ENCODE data around the gene C10orf71.

C10orf71 gene

GRCh38 chr10:49330127-49330665 is 31.2 kb downstream of the C10orf71 start:
- no peak for DNase-seq (ENCODE audit: low read depth in 3 of 3, low spot score in 1 of 3)

DNA sequence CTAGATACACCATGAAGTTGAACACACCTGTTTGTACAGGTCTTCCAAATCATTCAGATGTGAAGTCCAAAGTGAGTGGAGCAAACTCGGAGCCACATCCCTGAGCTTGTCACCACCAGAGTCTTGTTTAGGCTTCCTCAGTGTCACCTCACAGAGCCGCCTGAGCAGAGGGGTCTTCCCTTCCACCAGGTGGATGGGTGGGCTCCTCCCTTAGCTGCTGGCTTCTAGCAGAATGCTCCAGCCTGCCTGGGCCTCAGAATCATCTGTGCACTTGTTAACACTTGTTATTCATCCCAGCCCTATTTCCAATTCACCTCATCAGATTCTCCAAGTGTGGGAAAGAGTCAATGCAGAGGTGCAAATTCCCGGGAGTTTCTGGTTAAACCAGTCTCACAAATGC is 32.5 kb downstream of the C10orf71 start:
- no peak for DNase-seq (ENCODE audit: low read depth in 3 of 3, low spot score in 1 of 3)

DNA sequence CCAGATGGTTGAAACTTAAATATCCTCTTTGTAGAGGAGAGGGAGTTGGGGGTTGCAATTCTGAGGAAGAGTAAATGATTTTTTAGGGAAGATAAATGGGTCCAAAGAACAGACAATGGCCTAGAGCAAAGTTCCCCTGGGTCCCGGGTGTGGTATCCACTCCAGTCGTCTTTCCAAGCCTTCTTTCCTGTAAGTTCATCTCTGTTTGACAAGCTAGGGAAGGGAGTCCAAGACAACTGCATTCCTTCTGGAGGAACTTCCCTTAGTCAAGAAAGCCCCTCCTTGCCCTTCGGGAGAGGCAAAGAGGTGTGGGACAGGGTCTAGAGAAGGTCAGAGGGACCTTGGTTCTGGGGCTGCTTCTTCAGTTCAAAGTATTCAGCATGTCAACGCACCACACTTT is 33.4 kb downstream of the C10orf71 start:
- DNase-seq (ENCODE audit: low read depth in 3 of 3, low spot score in 1 of 3) = no peak

DNA sequence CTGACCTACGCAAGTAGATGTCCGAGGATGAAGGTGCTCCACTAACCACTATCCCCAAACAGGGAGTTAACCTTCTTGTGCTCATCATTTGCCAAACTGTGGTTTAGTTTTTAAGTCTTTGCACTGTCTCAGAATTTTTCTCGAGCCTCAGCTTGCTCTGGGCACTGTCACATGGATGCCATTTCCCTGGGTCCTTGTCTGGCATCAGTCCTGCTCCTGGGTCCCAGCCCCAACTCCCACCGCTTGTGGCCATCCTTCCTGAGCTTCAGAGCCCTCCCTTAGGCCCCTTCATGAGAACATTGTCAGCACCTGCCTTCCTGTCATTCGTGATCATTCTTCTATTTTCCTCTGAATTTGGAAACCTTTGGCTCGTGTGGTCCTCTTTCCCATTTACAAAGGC is 33.8 kb downstream of the C10orf71 start:
- no peak for DNase-seq (ENCODE audit: low read depth in 3 of 3, low spot score in 1 of 3)

DNA sequence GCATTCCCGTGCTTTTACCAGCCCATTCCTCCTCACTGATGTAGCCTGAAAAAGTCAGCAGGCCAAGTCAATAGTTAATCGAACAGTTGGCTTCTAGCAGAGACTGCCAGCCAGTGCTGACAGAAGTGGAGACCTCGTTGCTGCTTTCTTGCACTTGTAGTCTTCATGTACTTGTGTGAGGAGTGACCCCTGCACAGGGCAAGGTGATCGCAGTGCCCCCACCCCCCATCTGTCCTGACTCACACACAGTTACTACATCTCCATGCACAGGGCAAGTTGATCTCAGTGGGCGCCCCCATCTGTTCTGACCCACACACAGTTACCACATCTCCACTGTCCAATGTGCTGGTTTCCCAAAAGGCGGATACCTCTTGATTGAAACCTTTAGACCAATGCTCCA is 34.2 kb downstream of the C10orf71 start:
- DNase-seq (ENCODE audit: low read depth in 3 of 3, low spot score in 1 of 3) = no peak

DNA sequence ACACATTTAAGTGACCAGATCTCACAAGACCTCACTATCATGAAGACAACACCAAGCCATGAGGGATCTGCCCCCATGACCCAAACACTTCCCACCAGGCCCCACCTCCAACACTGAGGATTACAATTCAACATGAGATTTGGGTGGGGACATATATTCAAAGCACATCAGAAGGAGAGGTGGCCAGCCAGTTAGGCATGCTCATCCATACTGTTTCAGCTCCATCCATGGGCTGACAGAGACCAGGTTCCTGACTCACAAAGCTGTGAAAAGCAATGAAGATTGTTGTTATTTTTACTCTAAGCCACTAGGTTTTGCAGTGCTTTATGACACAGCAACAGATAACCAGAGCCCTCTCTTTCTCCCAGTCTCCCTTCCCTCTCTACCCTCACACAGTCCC is 36.0 kb downstream of the C10orf71 start:
- no peak for DNase-seq (ENCODE audit: low read depth in 3 of 3, low spot score in 1 of 3)

DNA sequence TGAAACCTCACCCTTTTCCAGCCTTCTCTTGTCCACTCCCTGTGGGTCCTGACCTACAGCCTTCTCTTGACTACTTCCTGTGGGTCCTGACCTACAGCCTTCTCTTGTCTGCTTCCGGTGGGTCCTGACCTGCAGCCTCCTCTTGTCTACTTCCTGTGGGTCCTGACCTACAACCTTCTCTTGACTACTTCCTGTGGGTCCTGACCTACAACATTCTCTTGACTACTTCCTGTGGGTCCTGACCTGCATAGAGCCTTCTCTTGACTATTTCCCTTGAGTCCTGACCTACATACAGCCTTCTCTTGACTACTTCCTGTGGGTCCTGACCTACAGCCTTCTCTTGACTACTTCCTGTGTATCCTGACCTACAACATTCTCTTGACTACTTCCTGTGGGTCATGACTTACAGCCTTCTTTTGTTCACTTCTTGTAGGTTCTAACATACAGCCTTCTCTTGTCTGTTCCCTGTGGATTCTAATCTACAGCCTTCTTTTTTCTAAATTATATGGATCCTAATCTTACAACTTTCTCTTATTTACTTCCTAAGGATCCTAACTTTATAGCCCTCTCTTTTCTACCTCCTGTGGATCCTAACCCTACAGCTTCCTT is 36.5 kb downstream of the C10orf71 start:
- no peak for DNase-seq (ENCODE audit: low read depth in 3 of 3, low spot score in 1 of 3)

DNA sequence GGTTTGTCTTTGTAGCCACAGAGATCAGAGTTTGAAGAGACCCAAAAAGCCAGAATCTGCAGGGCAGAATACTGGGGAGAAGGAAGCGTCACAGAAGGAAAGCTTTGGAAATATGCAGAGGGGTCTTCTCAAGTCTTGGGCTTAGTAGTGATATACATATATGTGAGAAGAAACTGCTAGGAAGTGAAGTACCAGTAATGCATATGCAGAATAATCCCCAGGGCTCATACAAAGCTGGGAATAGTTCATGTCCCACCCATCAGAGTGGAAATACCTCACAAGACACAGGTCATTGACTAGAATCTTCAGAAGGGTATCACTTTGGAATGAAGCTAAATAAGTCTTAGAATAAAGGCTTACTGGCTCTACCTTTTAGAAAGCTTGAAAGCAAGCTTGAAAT is 39.6 kb downstream of the C10orf71 start:
- DNase-seq (ENCODE audit: low read depth in 3 of 3, low spot score in 1 of 3) = no peak

DNA sequence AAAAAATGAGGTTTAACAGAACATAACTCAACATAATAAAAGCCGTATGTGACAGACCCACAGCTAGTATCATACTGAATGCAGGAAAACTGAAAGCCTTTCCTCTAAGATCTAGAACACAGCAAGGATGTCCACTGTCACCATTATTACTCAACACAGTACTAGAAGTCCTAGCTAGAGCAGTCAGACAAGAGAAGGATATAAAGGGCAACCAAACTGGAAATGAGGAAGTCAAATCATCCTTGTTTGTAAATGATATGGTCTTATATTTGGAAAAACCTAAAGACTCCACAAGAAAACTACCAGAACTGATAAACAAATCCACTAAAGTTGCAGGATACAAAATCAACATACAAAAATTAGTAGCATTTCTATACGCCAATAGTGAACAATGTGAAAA is 45.9 kb downstream of the C10orf71 start:
- DNase-seq (ENCODE audit: low read depth in 3 of 3, low spot score in 1 of 3) = no peak

DNA sequence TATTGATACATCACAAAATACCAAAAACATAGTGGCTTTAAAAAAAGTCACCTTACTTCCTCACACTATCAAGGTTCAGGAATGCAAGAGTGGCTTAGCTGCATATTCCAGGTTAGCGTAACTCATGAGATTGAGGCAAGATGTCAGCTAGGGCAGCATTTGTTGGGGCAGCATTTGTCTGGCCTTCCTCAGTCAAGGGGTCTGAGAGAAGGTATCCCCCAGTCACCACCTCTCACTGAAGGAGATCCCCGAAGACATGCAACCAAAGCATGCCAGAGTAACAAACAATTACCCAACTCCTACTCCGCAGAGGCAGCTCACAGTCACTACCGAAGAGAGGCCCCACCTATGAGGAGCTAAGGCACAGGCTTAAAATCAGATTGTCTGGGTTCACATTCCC is 48.4 kb downstream of the C10orf71 start:
- no peak for DNase-seq (ENCODE audit: low read depth in 3 of 3, low spot score in 1 of 3)

DNA sequence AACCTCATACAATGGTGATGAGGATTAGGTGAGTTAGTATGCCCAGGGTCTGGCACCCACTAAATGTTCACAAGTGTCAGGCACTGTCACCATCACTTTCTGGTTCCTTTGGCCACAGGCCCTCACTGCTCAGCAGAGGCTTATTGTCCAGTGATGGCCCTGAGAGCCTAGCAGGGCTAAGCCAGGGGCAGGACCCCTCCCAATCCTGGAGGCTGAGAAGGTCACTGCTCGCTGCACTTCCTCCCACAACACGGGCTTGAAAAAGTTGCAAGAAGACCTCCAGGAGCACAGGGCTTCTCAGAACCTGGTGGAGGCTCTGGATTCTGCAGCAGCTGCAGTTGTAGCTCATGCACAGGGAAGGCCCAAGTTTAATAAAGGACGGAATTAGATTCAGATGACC is 48.9 kb downstream of the C10orf71 start:
- DNase-seq (ENCODE audit: low read depth in 3 of 3, low spot score in 1 of 3) = no peak

DNA sequence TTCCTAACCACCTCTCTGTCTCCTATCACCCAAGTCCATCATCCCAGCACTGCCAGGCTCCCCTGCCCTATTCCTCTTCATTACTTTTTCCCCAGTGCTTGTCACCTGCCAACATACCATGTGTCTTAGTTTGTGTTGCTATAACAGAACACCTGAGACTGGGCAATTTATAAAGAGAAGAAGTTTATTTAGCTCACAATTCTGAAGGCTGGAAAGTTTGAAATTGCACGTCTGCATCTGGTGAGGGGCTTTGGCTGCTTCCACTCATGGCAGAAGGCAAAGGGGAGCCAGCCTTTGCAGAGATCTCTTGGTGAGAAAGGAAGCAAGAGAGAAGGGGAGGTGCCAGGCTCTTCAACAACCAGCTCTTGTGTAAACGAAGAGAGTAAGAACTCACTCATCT is 49.6 kb downstream of the C10orf71 start:
- no peak for DNase-seq (ENCODE audit: low read depth in 3 of 3, low spot score in 1 of 3)

DNA sequence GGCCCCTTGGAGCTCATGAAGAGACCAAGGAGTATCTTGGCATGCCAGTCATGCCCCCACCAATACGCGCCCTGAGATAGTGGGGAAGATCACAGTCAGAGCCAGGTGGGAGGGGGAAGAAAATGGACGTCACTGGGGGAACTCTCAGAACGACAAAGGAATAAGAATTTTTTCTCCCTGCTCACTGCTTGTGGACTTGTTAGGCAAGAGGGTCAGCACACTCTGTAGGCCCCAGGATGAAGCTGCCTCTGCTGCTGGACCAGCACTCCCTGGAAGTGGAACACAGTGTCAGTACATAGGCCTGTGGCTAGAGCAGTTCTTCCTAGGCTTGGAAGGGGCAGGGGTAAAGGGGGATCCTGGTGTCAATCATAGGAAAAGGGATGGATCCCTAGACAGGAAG is 50.4 kb downstream of the C10orf71 start:
- DNase-seq (ENCODE audit: low read depth in 3 of 3, low spot score in 1 of 3) = no peak

- DNase-seq (ENCODE audit: low read depth in 3 of 3, low spot score in 1 of 3) = no peak
These were observed 51.2 kb downstream of the C10orf71 start for GRCh38 chr10:49350138-49350537.

DNA sequence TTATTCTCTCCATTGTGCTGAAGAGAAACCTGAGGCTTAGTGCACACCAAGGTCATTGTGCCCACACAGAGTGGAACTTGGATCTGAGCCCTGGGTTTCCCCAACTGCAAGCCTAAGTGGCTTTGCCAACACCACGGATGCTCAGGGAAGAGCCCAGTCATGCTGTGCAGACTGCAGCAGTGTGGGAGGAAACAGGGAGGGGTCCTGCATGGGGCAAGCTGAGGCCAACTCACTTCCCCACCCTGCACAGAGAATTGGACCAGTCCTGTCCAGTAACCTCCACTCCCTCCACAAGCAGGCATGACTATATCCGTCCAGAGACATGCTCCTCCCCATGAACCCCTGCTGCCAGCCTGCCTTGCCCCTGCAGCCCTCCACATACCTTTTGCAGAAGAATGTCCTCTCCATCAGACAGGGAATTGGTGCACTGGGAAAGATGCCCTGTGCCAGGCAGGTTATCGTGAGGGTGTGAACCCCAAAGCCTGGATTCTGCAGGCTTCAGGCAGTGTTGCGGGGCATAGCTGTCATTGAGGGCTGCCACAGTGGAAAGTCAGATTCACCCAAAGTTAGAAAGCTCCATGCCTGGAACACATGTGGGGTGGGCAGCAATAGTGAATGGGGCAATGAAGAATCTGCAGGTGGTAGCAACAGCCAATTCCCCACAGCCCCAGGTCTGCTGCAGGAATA is 52.0 kb downstream of the C10orf71 start:
- no peak for DNase-seq (ENCODE audit: low read depth in 3 of 3, low spot score in 1 of 3)

- DNase-seq (ENCODE audit: low read depth in 3 of 3, low spot score in 1 of 3) = no peak
These were observed 52.7 kb downstream of the C10orf71 start for GRCh38 chr10:49351669-49352068.

GRCh38 chr10:49352323-49352722 is 53.4 kb downstream of the C10orf71 start:
- no peak for DNase-seq (ENCODE audit: low read depth in 3 of 3, low spot score in 1 of 3)

DNA sequence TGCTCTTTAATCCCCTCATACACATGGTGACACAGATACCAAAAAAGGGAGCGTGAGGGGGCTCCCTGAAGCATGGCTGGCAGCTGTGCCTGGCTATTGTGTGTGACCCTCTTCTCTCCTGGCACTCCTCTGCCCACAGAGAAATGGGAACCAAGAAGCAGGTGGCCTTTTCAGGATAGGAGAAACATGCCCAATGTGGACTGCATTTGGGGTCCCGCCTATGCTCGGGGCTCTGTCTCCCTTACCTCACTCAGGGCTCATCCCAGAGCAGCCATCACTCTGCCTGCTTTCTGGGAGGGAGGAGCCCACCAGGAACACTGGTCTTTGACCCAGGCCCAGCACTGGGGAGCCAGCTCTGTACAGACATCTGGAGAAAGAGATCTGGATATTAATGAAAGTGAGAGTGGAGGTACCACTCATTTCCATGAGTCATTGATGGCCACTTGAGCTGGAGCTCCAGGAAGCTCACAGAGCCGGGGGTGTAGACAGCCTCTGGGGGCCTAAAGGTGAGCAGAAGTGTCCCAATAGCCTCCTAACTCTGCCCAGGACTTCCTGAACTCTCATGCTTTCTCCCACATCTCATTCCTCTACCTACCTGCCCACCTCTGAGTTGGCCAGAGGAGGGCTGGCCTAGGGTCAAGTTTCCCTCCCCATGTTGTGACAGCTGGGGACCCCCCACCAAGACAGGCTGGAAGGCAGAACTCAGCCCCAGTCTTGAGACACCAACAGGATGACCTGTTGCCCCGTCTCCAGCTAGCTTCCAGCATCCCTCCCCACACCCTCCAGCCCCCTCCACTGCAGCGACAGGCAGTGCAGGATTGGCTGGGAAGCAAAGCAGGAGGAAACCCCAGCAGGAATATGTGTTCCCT is 54.3 kb downstream of the C10orf71 start:
- DNase-seq (ENCODE audit: low read depth in 3 of 3, low spot score in 1 of 3) = no peak

- DNase-seq (ENCODE audit: low read depth in 3 of 3, low spot score in 1 of 3) = no peak
These were observed 55.1 kb downstream of the C10orf71 start for GRCh38 chr10:49353895-49354566.

DNA sequence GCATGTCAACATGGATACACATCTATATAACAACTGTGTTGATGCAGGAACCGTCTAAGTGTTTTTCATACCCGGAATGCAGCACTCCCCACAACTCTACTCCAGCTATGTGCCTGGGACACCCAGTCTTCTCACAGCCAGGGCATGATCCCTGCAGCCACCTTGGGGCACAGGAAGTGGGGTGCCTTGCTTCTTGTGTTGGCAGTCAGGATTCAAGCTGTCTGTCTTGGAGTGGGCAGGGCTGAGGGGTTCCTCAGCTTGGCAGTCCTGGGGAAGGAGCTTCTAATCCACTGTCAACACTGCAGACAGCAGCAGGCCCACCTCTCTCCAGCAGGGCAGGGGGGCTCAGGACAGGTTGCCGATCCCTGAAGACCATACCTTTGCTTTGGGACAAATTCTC is 55.6 kb downstream of the C10orf71 start:
- no peak for DNase-seq (ENCODE audit: low read depth in 3 of 3, low spot score in 1 of 3)

- no peak for DNase-seq (ENCODE audit: low read depth in 3 of 3, low spot score in 1 of 3)
These were observed 56.3 kb downstream of the C10orf71 start for GRCh38 chr10:49355221-49355620.
